Omental fat pad (tissue), 4 donors: Measurements from ENCODE around the gene ARHGAP26. TPM values are rescaled to one million over a fixed set of nuclear protein-coding genes. Genes with fewer than 3 reads are reported as not detected.

Experiments used
- ATAC-seq: fragments of 150-250 bp; one replicate; pipeline ENCODE4 v1.9.1; 2016; ENCODE audit warnings: mild to moderate bottlenecking, moderate library complexity; ENCODE audit not compliant: low FRiP score
- DNase-seq: peaks from one replicate; pipeline ENCODE4 v3.0.0-alpha.2; 2019; ENCODE audit warnings: low spot score
- CTCF ChIP-seq, 3 donors: fragments of 450-650 bp; IDR thresholded peaks; one replicate each; pipeline ENCODE4 v1.5.1; 2016 to 2017; ENCODE audit warnings: antibody characterized with exemption in 3 of 3, mild to moderate bottlenecking in 3 of 3, moderate library complexity in 2 of 3
- total RNA-seq, 4 donors: library from RNA; depleted of rRNA; stranded (reverse); fragments of >200 nt; gene quantifications; one replicate each; pipeline ENCODE4 v1.1.0, GENCODE V29; 2016

Gene ARHGAP26
- total RNA-seq, 4 donors from 2014 or later = 40.4 to 134 (median 63.6) TPM

GRCh38 chr5:143230676-143230996, 460.5 kb downstream of the ARHGAP26 start:
- ATAC-seq (no peak), DNase-seq (no peak)
- no peak for TF ChIP-seq CTCF (IDR thresholded peaks at IDR 0.05)

DNA sequence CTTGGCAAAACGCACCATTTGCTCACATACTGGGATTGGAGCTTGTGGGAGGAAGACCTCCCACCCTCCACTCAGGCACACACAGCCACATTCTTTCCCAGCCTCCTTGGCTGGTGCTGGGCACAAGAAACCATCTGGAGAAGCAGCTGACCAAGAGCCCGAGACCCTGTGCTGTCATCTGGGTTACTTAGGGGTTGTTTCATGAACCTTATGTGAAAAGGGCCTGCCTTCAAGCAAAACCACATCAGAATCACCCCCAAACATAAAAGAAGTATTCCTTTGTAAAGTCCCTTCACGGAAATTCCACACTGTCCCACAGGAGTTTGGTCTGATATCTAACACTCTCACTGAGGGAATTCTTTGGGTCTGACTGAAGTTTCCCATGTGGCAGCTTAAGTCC, 461.2 kb downstream of the ARHGAP26 start:
- no peak for DNase-seq
- no peak for ATAC-seq
- TF ChIP-seq CTCF (IDR thresholded peaks at IDR 0.05) = no peak

DNA sequence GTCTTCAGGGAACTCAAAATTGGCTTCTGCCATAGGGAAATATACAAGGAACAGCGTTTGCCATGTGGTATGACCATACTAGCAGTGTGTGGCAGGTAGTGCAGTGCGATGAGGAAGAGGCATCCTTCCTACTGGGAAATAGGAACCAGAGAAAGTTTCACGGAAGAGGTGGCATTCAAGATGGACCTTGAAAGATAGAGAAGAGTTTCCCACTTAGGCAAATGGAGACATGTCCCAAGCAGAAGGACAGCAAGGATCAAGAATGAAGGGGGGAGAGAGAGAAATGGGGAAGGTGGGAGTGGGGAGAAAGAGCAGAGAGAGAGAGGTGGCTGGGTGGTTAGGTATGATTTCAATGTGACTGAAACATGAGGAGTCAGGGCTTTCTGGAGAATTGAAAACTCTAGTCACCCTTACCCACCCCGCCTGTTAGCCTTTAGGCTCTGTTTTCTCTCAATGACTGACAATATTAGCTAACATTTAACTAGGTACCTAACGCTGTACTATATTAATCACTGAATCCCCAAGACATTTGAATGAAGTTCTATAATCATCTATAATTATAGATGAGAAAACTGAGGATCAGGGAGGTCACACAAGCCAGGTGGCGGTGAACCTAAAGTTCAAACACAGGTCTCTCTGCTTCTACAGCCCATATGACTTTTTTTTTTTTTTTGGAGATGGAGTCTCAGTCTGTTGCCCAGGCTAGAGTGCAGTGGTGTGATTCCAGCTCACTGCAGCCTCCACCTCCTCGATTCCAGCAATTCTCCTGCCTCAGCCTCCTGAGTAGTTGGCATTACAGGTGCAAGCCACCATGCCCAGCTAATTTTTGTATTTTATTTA, 462.0 kb downstream of the ARHGAP26 start:
- TF ChIP-seq CTCF (IDR thresholded peaks at IDR 0.05) = no peak
- no peak for DNase-seq
- no peak for ATAC-seq

DNA sequence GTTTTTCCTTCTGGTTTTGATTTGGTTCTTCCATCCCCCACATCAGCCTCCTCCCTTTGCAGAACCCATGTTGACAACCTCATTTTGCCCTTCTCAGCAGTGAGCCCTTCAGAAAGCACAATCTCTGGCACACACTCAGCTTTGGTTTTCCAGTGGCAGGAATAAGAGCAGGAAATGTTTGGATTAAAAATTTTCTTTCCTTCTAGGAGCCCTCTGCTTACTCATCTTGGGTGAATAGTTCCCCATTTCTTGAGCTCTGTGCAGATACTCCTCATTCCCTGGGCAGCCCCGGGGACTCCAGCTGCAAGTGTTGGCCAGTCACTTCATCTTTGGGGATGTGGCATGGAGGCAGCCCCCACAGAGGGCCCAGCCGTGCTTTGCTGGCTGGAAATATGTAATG, 462.9 kb downstream of the ARHGAP26 start:
- ATAC-seq (no peak), DNase-seq (no peak)
- no peak for TF ChIP-seq CTCF (IDR thresholded peaks at IDR 0.05)

DNA sequence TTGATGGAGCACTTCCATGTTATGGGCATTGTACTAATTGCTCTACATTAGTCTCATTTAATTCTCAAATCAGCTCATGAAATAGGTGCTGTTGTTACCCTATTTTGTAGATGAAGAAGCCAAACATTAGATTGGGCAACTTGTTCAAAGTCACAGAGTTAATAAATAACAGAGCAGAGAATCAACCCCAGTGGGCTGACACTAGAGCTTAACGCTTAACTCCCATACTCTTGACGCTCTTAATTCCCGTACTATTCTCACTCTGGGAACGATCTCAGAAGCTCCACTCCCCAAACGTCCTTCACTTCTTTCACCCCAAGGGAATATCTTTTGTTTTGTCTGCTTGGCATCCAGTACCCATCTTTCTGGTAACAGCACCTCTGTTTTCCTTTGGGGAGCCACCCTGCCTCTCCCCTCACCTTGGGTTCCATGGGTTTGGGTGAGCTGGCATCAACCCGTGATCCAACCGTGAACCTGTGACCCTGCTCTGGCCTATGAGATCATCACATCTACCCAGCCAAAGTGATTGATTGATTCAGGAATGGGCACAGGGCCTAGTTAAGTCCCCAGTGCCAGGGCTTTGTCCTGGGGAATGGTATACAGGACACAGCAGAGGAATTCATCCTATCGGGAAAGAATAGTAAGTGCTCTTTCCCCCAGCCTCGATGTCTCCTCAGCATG, 464.1 kb downstream of the ARHGAP26 start:
- no peak for DNase-seq

DNA sequence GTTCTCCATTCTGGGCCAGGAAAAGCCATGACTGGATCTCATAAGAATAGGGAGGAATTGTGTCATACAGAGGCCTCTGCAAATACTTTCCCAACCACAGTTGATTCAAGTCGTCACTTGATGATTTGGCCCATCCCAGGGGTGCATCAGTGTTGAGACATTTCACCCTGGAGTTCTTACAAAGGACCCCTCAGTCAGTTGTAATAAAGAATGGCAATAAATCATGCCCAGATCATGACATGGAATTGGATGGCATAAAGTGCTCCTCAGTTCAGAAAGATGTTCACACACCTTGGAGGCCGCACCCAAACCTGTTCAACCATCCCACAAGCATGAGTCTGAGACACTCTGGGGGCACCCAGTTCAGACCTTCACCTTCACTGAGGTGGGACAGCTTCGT, 465.2 kb downstream of the ARHGAP26 start:
- no peak for TF ChIP-seq CTCF (IDR thresholded peaks at IDR 0.05)
- ATAC-seq (no peak), DNase-seq (no peak)

More for the DNA sequence above, 464.1 kb downstream of the ARHGAP26 start:
- no peak for ATAC-seq
- TF ChIP-seq CTCF (IDR thresholded peaks at IDR 0.05) = no peak

GRCh38 chr5:143236682-143237081, 466.5 kb downstream of the ARHGAP26 start:
- ATAC-seq (no peak), DNase-seq (no peak)
- no peak for TF ChIP-seq CTCF (IDR thresholded peaks at IDR 0.05)
